CD1c-positive myeloid dendritic cell (primary cell): ENCODE data around the gene JADE1.

Experiments
- DNase-seq: peaks from one replicate; pipeline ENCODE4 v3.0.0-alpha.2; 2016; ENCODE audit errors: extremely low spot score

Gene JADE1

GRCh38 chr4:128809477-128810330, at the start of gene JADE1:
Gene JADE1 (plus strand): TSS chr4:128809700. CDS start chr4:128831759, 22,059 bp downstream.
- DNase-seq = peak; percentile 94

GRCh38 chr4:128766781-128767180, 42.7 kb upstream of the JADE1 start:
- no peak for DNase-seq

GRCh38 chr4:128768373-128768996, 41.0 kb upstream of the JADE1 start:
- no peak for DNase-seq

- DNase-seq = no peak
Observed at GRCh38 chr4:128769011-128769410, 40.5 kb upstream of the JADE1 start.

GRCh38 chr4:128770807-128771206, 38.7 kb upstream of the JADE1 start:
- DNase-seq = no peak

- DNase-seq = no peak
Observed at GRCh38 chr4:128775477-128775876, 34.0 kb upstream of the JADE1 start.

- no peak for DNase-seq
Observed at GRCh38 chr4:128775916-128776315, 33.6 kb upstream of the JADE1 start.

- DNase-seq = no peak
Observed at GRCh38 chr4:128776794-128777216, 32.7 kb upstream of the JADE1 start.

- no peak for DNase-seq
Observed at GRCh38 chr4:128780688-128781087, 28.8 kb upstream of the JADE1 start.

- DNase-seq = peak; percentile 15
Observed at GRCh38 chr4:128782076-128782715, 27.3 kb upstream of the JADE1 start.

- no peak for DNase-seq
Observed at GRCh38 chr4:128782875-128783614, 26.5 kb upstream of the JADE1 start.

GRCh38 chr4:128787509-128788311, 21.8 kb upstream of the JADE1 start:
- DNase-seq = no peak

GRCh38 chr4:128793859-128794672, 15.4 kb upstream of the JADE1 start:
- DNase-seq = no peak

- DNase-seq = no peak
Observed at GRCh38 chr4:128796934-128797333, 12.6 kb upstream of the JADE1 start.

GRCh38 chr4:128800284-128800683, 9.2 kb upstream of the JADE1 start:
- DNase-seq = no peak

GRCh38 chr4:128800701-128801284, 8.7 kb upstream of the JADE1 start:
- DNase-seq = no peak

GRCh38 chr4:128802680-128803628, 6.5 kb upstream of the JADE1 start:
- DNase-seq = no peak

GRCh38 chr4:128803783-128804182, 5.7 kb upstream of the JADE1 start:
- DNase-seq = no peak
